Neural crest cell (in vitro differentiated cells): ENCODE results near the gene ZEB2. TPM values are rescaled to one million over a fixed set of nuclear protein-coding genes. Genes with fewer than 3 reads are reported as not detected.
A peak's percentile ranks its signal among the peaks of the same experiment; 100 is the strongest.

Source experiments
- DNase-seq: peaks from one replicate; pipeline ENCODE4 v3.0.0; 2021; ENCODE audit warnings: low read depth, mixed read lengths, low spot score
- H3K27ac Mint-ChIP-seq: one replicate; pipeline ENCODE4 v1.8.0; 2021; ENCODE audit warnings: mild to moderate bottlenecking, mixed read lengths; ENCODE audit not compliant: unreplicated experiment
- H3K27me3 Mint-ChIP-seq: 2 replicates; pipeline ENCODE4 v1.8.0; 2021; ENCODE audit warnings: low read depth, mild to moderate bottlenecking, mixed read lengths
- H3K36me3 Mint-ChIP-seq: 2 replicates; pipeline ENCODE4 v1.8.0; 2021; ENCODE audit warnings: low read depth, mild to moderate bottlenecking, mixed read lengths
- H3K4me1 Mint-ChIP-seq: 2 replicates; pipeline ENCODE4 v1.8.0; 2021; ENCODE audit warnings: mixed read lengths
- H3K4me3 Mint-ChIP-seq: one replicate; pipeline ENCODE4 v1.8.0; 2021; ENCODE audit warnings: mild to moderate bottlenecking, mixed read lengths
- H3K9me3 Mint-ChIP-seq: 2 replicates; pipeline ENCODE4 v1.8.0; 2021; ENCODE audit warnings: mixed read lengths
- CTCF ChIP-seq: fragments of 200-600 bp; sonication (generic); conservative IDR thresholded peaks from 2 replicates; pipeline ENCODE4 v1.5.0; 2021; ENCODE audit warnings: antibody characterized with exemption, mild to moderate bottlenecking
- total RNA-seq: library from RNA; stranded (reverse); gene quantifications from 2 replicates; pipeline ENCODE4 v1.2.1, GENCODE V29; 2021

Gene ZEB2
- total RNA-seq, 1 donor from 2014 or later: 192 TPM

GRCh38 chr2:144480285-144480684 is 39.6 kb downstream of the ZEB2 start:
- H3K36me3 Mint-ChIP-seq: peaks cover 20% of the 10 kb centered on the region
- TF ChIP-seq CTCF: no peak
- H3K9me3 Mint-ChIP-seq: no peaks in the 10 kb centered on the region
- H3K4me3 Mint-ChIP-seq: no peak overlapping the region
- no peak overlapping the region for H3K27ac Mint-ChIP-seq
- H3K27me3 Mint-ChIP-seq: no peaks in the 10 kb centered on the region
- H3K4me1 Mint-ChIP-seq: peaks cover 78% of the 10 kb centered on the region
- DNase-seq: no peak

GRCh38 chr2:144479659-144480058 is 40.3 kb downstream of the ZEB2 start:
- Mint-ChIP-seq H3K4me1 (peaks cover 82% of the 10 kb centered on the region), H3K27me3 (no peaks in the 10 kb centered on the region), H3K27ac (peak overlapping the region; percentile 8), H3K36me3 (peaks cover 19% of the 10 kb centered on the region), H3K4me3 (no peak overlapping the region), H3K9me3 (no peaks in the 10 kb centered on the region)
- DNase-seq: no peak
- no peak for TF ChIP-seq CTCF

GRCh38 chr2:144479138-144479537 is 40.8 kb downstream of the ZEB2 start:
- no peak overlapping the region for H3K27ac Mint-ChIP-seq
- no peak for DNase-seq
- H3K4me3 Mint-ChIP-seq: no peak overlapping the region
- H3K36me3 Mint-ChIP-seq: peaks cover 14% of the 10 kb centered on the region
- no peaks in the 10 kb centered on the region for H3K27me3 Mint-ChIP-seq
- peaks cover 82% of the 10 kb centered on the region for H3K4me1 Mint-ChIP-seq
- H3K9me3 Mint-ChIP-seq: no peaks in the 10 kb centered on the region
- no peak for TF ChIP-seq CTCF

GRCh38 chr2:144477957-144478311 is 42.0 kb downstream of the ZEB2 start:
- no peak overlapping the region for H3K27ac Mint-ChIP-seq
- TF ChIP-seq CTCF: no peak
- no peaks in the 10 kb centered on the region for H3K27me3 Mint-ChIP-seq
- H3K36me3 Mint-ChIP-seq: peaks cover 11% of the 10 kb centered on the region
- H3K4me1 Mint-ChIP-seq: peaks cover 71% of the 10 kb centered on the region
- no peak overlapping the region for H3K4me3 Mint-ChIP-seq
- no peaks in the 10 kb centered on the region for H3K9me3 Mint-ChIP-seq
- DNase-seq: no peak

- DNase-seq: no peak
- Mint-ChIP-seq H3K4me1 (peaks cover 66% of the 10 kb centered on the region), H3K27me3 (no peaks in the 10 kb centered on the region), H3K36me3 (peaks cover 9% of the 10 kb centered on the region), H3K27ac (no peak overlapping the region), H3K9me3 (no peaks in the 10 kb centered on the region), H3K4me3 (no peak overlapping the region)
- TF ChIP-seq CTCF: no peak
Observed at GRCh38 chr2:144477281-144477956, 42.5 kb downstream of the ZEB2 start.

GRCh38 chr2:144476682-144477081 is 43.2 kb downstream of the ZEB2 start:
- no peaks in the 10 kb centered on the region for H3K27me3 Mint-ChIP-seq
- no peak for DNase-seq
- H3K4me1 Mint-ChIP-seq: peaks cover 58% of the 10 kb centered on the region
- no peak for TF ChIP-seq CTCF
- H3K9me3 Mint-ChIP-seq: no peaks in the 10 kb centered on the region
- H3K36me3 Mint-ChIP-seq: peaks cover 2% of the 10 kb centered on the region
- no peak overlapping the region for H3K4me3 Mint-ChIP-seq
- no peak overlapping the region for H3K27ac Mint-ChIP-seq
